ENCODE results near the gene TMIE.

GRCh38 chr3:46711760-46712159 is 10.6 kb downstream of the TMIE start:
- TF ChIP-seq POLR2A (IDR thresholded peaks at IDR 0.05; ENCODE audit: low read depth) = no peak
- TF ChIP-seq CTCF (IDR thresholded peaks at IDR 0.05) = no peak
- TF ChIP-seq POLR2AphosphoS5 (IDR thresholded peaks at IDR 0.05) = no peak
